Stimulated activated memory B cell treated with anti-CD40 and anti-IgM and Interleukin-4, amounts not matched to agents 10 μg/mL and 1 μg/mL and 100 μg/mL, for 72 hours (primary cell): ENCODE results near the gene FAM78A.
"Not testable (repeated sequence)": the region's sequence is repeated elsewhere in the genome, so short reads cannot be mapped to it uniquely, and the experiment has no call there.

Experiments used
- ATAC-seq: fragments of 150-1000 bp; cut with Tn5 transposase; 2 replicates; pipeline ENCODE4 v1.10.0; 2021
- H3K27ac Mint-ChIP-seq: one replicate; pipeline ENCODE4 v1.8.0; 2022; ENCODE audit warnings: mild to moderate bottlenecking, mixed read lengths
- H3K27me3 Mint-ChIP-seq: one replicate; pipeline ENCODE4 v1.8.0; 2022; ENCODE audit warnings: mixed read lengths
- H3K36me3 Mint-ChIP-seq: one replicate; pipeline ENCODE4 v1.8.0; 2022; ENCODE audit warnings: mixed read lengths
- H3K4me1 Mint-ChIP-seq: one replicate; pipeline ENCODE4 v1.8.0; 2022; ENCODE audit warnings: mixed read lengths
- H3K4me3 Mint-ChIP-seq: one replicate; pipeline ENCODE4 v1.8.0; 2022; ENCODE audit warnings: mild to moderate bottlenecking, moderate library complexity, mixed read lengths
- H3K9me3 Mint-ChIP-seq: one replicate; pipeline ENCODE4 v1.8.0; 2022; ENCODE audit warnings: mixed read lengths

Gene FAM78A

DNA sequence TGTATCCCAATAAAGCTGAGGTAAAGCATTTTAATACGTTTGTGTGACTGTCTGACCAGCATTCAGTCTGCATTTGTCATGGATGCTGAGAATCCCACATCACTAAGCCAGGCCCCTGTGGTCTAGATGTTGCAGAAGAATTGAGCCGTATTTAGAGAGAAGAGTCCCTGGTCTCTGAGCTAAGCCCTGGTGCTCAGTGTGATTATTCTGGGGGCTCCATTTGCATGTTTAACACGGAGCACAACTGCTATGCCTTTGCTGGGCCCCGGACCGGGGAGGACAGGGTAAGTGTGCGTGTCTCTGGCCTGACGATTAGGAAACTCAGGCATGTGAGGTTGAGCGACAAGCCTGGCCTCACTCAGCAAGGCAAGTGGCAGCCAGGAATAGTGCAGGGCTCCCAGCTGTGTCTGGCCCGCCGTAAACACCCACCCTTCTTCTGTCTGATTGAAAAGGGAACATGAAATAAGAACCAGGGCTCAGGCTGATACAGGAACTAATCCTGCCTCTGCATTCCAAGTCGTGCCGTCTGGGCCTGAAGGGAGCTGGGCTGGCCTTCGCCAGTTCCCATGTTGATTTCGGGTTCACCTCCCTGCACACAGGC is 22.3 kb downstream of the FAM78A start:
- Mint-ChIP-seq H3K4me3 (peak overlapping the region; percentile 23), H3K27me3 (no peaks in the 10 kb centered on the region), H3K27ac (peak overlapping the region; percentile 88), H3K36me3 (no peaks in the 10 kb centered on the region), H3K9me3 (no peaks in the 10 kb centered on the region), H3K4me1 (peaks cover 41% of the 10 kb centered on the region)
- ATAC-seq, result peak; percentile 42

DNA sequence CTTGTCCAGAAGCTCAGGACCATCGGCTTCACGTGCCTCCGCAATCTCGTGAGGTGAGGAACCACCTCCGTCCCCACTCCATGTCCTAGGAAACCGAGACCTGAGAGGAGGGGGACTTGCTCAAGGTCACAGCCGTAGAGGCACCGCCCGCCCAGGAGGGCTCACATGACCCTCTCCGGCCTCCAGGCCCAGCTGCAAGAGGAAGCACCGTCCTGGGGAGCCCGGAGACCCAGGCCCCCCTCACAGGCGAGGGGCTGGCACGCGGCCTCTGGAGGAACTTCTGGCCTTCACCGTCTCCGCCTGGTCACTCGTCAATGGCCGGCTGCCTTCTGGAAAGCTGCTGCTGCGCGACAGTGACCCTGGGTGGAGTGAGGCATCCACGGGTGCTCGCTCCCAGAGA is 24.2 kb downstream of the FAM78A start:
- no peaks in the 10 kb centered on the region for H3K9me3 Mint-ChIP-seq
- peak overlapping the region; percentile 88 for H3K27ac Mint-ChIP-seq
- no peaks in the 10 kb centered on the region for H3K36me3 Mint-ChIP-seq
- peak overlapping the region; percentile 72 for H3K4me3 Mint-ChIP-seq
- ATAC-seq, result no peak
- no peaks in the 10 kb centered on the region for H3K27me3 Mint-ChIP-seq
- H3K4me1 Mint-ChIP-seq, result peaks cover 32% of the 10 kb centered on the region

DNA sequence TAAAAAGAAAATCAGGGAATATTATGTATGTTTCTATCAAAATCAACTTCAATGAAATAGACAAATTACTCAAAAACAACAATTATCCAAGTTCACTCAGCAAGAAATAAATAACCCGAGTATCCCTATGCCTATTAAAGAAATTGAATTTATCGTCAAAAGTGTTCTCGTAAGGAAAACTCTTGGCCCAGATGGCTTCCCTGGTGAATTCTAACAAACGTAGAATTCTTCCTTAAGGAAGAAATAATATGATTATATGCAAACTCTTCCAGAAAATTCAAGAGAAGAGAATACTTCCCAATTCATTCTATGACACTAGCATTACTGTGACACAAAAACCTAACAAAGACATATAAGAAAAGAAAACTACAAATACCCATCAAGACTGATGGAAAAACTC is 29.7 kb downstream of the FAM78A start:
- H3K27ac Mint-ChIP-seq, result no peak overlapping the region
- no peaks in the 10 kb centered on the region for H3K4me1 Mint-ChIP-seq
- H3K9me3 Mint-ChIP-seq, result peaks cover 4% of the 10 kb centered on the region
- no peaks in the 10 kb centered on the region for H3K36me3 Mint-ChIP-seq
- no peak for ATAC-seq
- no peaks in the 10 kb centered on the region for H3K27me3 Mint-ChIP-seq
- no peak overlapping the region for H3K4me3 Mint-ChIP-seq

DNA sequence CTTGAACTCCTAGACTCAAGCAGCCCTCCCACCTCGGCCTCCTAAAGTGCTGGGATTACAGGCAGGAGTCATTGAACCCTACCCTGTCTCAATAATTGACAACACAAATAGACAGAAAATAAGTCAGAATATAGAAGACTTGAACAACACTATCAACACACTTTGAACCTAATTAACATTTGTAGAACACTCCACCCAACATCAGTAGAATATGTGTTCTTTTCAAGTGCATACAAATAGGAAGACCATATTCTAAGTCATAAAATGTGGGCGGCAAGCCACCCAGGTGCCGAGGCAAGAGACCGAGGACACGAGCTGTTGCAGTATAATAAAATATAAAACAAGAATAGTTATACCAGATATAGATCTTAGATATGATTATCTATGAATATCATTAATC is 32.0 kb downstream of the FAM78A start:
- H3K36me3 Mint-ChIP-seq, H3K27ac Mint-ChIP-seq, H3K9me3 Mint-ChIP-seq, H3K4me3 Mint-ChIP-seq, H3K27me3 Mint-ChIP-seq, ATAC-seq, H3K4me1 Mint-ChIP-seq: not testable (repeated sequence)

DNA sequence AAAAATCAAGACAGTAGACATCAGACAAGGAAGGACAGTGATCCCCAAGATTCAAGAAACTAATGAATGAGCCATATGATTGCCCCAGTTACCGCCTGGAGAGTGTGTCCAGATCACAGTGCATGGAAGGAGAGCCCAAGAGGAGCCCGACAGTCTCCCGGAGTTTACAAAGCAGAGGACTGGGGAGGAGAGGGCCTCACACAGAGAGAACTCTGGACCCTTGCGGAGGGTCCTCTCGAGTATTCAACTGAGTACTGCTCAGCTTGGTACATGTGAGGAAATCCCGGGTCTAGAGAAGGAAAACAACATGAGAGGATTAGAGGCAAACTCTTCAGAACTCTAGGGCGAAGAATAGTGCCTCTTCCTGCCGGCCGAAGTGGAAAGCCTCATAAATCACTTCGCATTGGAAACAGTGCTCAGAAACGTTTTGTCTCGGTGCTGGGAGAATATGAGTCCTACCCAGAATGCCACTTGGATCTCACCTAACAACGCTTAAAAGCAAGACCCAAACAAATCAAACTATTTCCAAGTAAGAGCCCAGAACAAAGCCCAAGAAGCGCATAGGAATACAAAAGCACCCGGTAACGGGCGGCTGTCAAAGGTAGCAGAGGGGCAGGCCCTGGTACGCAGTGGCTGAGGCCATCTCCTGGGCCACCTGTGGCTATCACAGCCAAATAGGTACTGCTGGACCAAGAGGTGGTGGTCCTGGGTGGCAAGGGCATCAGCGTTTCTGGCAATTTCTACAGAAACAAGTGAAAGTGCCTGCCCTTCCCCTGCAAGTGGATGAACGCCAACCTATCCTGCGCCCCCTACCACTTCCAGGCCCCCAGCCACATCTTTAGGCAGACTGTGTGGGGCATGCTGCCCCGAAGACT is 36.0 kb downstream of the FAM78A start:
- Mint-ChIP-seq H3K4me3 (no peak overlapping the region), H3K4me1 (peaks cover 15% of the 10 kb centered on the region), H3K9me3 (peaks cover 4% of the 10 kb centered on the region), H3K27me3 (no peaks in the 10 kb centered on the region), H3K36me3 (peaks cover 4% of the 10 kb centered on the region), H3K27ac (no peak overlapping the region)
- no peak for ATAC-seq

DNA sequence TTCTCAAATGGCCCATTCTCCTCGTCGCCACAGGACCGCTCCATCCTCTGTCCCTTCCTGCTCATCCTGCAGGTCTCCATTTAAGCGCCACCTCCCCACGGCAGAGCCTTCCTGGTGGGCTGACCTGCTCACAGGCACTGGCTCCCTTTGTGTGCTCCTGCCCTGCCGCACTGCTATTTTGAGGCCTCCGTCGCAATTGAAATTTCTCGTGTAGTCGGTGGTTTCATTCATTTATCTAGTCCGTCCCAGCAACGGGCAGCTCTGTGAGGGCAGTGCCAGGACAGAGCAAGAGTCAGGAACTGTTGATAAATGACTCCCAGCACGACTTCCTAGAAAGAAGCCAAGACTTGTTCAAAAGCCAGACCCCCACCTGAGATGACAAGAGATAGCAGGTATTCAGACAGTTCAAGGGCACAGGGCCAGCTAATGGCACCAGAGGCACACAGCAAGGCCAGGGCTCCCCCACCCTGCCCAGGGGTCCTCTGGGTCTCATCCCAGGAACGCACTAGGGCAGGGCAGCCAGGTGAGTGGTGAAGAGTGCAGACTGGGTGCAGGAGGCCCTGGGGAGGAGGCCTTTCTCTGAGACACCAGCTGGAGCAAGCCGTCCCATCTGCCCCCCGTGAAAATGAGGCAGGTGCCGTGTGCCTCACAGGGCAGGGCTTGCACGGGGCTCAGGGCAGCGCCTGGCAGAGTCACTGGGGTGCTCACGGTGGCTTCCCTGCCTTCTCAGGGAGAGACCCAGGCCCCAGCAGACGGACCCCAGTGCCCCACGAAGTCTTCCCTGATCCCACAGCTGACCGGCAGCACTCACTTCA is 36.9 kb downstream of the FAM78A start:
- H3K27ac Mint-ChIP-seq, result peak overlapping the region; percentile 93
- no peaks in the 10 kb centered on the region for H3K27me3 Mint-ChIP-seq
- peaks cover 13% of the 10 kb centered on the region for H3K36me3 Mint-ChIP-seq
- ATAC-seq, result no peak
- peaks cover 15% of the 10 kb centered on the region for H3K4me1 Mint-ChIP-seq
- peaks cover 4% of the 10 kb centered on the region for H3K9me3 Mint-ChIP-seq
- H3K4me3 Mint-ChIP-seq, result peak overlapping the region; percentile 33

DNA sequence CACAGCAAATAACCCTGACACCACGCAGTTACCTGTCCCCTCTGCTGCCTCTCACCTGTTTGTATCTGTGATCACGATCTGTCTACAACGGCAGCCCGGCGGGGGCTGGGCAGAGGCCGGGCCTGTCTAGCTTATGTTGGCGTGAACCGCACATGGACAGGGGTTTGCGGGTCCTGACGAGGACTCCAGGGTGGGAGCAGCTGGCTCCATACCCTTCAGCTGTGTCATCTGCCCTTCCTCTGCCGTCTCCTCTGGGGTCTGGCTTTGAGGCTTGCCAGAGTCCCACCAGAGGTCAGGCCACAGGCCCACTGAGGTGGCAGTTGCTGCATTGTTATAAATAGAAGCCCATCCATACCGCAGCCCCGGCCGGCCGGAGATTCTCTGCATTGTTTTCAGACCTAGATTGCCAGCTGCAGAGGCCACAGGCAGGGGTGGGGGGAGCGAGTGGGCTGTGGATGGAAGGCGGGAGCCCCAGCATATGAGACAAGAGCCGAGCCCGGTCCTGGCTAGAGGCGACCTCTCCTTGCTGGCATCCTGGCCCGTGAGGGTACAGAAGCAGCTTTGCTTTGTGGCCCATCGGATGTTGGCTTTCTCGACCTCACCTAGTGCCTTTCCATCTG is 37.8 kb downstream of the FAM78A start:
- ATAC-seq, result peak; percentile 40
- Mint-ChIP-seq H3K27me3 (no peaks in the 10 kb centered on the region), H3K27ac (peak overlapping the region; percentile 93), H3K9me3 (peaks cover 4% of the 10 kb centered on the region), H3K4me1 (peaks cover 15% of the 10 kb centered on the region), H3K36me3 (peaks cover 19% of the 10 kb centered on the region), H3K4me3 (peak overlapping the region; percentile 83)

DNA sequence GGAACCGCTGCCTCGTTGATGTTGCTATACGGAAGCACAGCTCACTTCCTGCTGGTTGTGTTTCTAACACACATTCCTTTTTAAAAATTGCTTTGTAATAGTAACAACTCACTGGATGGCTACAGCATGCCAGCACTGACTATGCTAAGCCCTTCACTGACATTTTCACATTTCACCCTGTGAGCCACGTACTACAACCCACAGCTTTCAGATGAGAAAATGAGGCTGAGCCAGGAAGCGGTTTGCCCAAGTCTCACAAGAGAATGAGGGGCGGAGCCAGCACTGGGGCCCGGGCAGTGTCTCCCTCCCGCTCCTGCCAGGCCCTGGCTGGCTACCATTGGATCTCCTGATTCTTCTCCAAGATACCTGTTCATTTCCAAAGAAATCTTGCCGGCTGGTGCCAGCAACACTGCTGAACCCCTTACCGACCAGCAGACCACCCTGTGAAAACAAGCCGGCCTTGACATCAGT is 38.3 kb downstream of the FAM78A start:
- Mint-ChIP-seq H3K4me1 (peaks cover 15% of the 10 kb centered on the region), H3K27me3 (no peaks in the 10 kb centered on the region), H3K9me3 (peaks cover 3% of the 10 kb centered on the region), H3K36me3 (peaks cover 19% of the 10 kb centered on the region), H3K4me3 (peak overlapping the region; percentile 83), H3K27ac (peak overlapping the region; percentile 93)
- ATAC-seq, result peak; percentile 95

DNA sequence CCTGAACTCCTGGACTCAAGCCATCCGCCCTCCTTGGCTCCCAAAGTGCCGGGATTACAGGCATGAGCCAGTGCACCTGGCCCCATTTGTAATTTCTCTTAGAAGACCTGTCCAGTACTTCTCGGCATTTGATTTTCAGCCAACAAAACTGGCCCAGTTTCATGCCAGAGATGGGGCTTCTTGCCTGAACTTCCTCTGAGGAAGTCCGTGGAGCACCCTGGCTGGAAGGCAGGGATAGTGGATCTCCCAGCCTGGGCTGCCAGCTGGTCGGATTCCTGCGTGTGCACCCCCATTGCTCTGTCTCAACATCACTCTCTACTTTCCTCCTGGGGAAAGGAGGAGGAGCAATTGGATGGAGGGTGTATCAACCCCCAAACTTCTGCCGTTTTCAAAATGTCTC is 39.0 kb downstream of the FAM78A start:
- Mint-ChIP-seq H3K9me3 (no peaks in the 10 kb centered on the region), H3K4me1 (peaks cover 15% of the 10 kb centered on the region), H3K27ac (peak overlapping the region; percentile 93), H3K36me3 (peaks cover 22% of the 10 kb centered on the region), H3K4me3 (no peak overlapping the region), H3K27me3 (no peaks in the 10 kb centered on the region)
- no peak for ATAC-seq

DNA sequence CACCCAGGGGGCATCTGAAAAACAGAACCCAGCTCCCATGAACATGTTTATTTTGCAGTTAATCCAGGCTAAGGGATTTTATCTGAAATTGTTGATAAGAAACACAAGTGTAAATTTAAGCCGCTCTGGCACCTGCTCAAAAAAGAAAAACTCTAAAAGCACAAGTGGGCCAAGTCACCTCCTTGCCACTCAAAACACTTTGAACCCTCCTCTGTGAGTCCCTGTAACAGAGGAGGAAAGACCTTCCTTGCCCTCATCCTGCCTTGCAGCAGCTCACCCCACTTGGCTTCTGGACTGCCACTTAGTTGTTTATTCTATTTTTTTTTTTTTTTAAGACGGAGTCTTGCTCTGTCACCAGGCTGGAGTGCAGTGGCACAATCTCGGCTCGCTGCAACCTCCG is 39.5 kb downstream of the FAM78A start:
- ATAC-seq, result no peak
- Mint-ChIP-seq H3K27me3 (no peaks in the 10 kb centered on the region), H3K27ac (no peak overlapping the region), H3K4me3 (no peak overlapping the region), H3K4me1 (peaks cover 15% of the 10 kb centered on the region), H3K36me3 (peaks cover 27% of the 10 kb centered on the region), H3K9me3 (no peaks in the 10 kb centered on the region)

DNA sequence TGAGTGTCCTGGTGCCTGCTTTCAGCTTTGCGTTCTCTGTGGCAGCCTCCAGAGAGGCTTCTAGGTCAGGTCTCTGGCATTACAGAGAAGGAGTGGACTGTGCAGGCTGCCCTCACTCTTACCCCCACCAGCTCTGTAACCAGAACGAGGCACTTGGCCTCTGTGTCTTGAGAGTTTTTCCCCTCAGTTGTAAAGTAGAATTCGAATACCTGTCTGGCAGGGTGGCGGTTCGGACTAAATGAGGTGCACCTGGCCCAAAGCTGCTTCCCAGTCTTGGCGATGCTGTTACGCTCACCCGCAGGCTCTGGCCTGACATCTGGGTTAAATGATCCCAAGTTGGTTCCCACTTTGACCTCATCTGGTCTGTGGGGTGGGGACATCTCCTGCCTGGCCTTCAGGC is 40.1 kb downstream of the FAM78A start:
- Mint-ChIP-seq H3K27ac (no peak overlapping the region), H3K4me1 (peaks cover 15% of the 10 kb centered on the region), H3K4me3 (no peak overlapping the region), H3K27me3 (no peaks in the 10 kb centered on the region), H3K9me3 (no peaks in the 10 kb centered on the region), H3K36me3 (peaks cover 30% of the 10 kb centered on the region)
- ATAC-seq, result no peak

DNA sequence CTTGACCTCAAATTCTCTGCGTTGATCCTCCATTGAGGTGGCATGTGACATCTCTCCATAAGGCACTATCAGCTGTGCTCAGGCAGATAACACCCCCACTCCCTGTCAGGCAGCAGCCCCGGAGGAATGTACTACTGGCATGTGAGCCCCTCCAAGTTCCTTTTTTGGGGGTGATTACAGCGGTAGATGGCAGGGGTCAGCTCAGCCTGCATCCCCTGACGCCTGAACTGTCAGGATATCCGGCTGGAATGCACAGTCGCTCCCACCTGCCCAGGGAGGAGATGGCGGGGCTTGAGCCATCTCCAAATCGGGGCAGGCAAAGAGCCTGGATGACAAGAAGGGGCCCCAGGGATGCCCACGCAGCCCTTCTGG is 40.8 kb downstream of the FAM78A start:
- H3K4me1 Mint-ChIP-seq, result peaks cover 15% of the 10 kb centered on the region
- H3K27me3 Mint-ChIP-seq, result no peaks in the 10 kb centered on the region
- no peak overlapping the region for H3K4me3 Mint-ChIP-seq
- H3K9me3 Mint-ChIP-seq, result no peaks in the 10 kb centered on the region
- ATAC-seq, result no peak
- peaks cover 35% of the 10 kb centered on the region for H3K36me3 Mint-ChIP-seq
- H3K27ac Mint-ChIP-seq, result no peak overlapping the region

DNA sequence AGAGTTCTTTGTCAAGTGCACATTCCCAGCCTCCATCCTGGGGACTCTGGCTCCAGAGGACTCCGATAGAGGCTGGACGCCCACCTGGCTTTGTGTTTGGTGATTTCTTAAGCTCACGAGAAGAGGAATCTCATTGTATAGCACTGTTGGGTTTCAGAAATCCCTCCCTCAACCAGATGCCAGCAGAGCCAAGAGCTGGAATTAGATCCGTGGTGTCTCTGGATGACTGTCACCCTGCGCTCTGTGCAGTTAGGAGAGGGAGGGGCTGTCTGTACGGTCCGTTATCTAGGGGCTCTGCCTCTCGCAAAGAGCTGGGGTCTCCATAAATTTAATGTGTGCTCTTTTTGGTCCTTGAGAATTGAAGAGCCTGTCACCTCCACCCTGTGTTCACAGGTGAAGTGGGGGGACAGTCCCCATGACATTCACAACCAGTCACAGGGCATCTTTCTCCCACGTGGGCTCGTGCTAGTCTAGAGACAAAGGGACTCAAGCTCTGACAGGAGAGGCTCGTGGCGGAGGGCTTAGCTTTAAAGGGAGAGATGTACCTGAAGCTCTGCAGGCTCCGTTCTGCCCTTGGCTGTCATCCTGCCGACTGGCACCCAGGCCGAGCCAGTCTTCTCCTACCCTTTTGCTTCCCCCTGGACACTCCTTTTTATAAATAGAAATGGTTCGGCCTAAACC is 41.4 kb downstream of the FAM78A start:
- H3K36me3 Mint-ChIP-seq, result peaks cover 40% of the 10 kb centered on the region
- no peaks in the 10 kb centered on the region for H3K27me3 Mint-ChIP-seq
- H3K27ac Mint-ChIP-seq, result peak overlapping the region; percentile 10

DNA sequence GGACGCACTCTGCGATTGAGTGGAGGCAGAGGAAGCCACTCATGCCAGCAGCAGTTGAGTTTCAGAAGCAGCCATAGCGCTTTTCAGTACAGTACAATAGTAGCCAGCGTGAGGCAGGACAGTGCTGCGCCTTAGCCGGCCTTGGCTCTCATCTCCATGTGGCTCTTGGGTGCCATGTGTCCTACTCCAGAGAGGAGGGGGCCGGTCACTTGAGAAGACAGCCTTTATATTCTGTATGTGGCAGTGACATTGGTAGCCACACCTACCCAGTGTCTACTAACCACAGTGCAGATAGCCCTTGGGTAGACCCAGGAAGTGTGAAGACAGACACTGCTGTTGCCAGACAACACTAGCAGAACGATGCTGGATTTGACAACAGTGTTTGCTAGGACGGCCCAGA is 42.3 kb downstream of the FAM78A start:
- Mint-ChIP-seq H3K4me3 (no peak overlapping the region), H3K27me3 (no peaks in the 10 kb centered on the region), H3K4me1 (peaks cover 11% of the 10 kb centered on the region), H3K9me3 (no peaks in the 10 kb centered on the region), H3K36me3 (peaks cover 45% of the 10 kb centered on the region), H3K27ac (peak overlapping the region; percentile 10)
- no peak for ATAC-seq

More for the DNA sequence above, 41.4 kb downstream of the FAM78A start:
- H3K4me3 Mint-ChIP-seq, result no peak overlapping the region
- no peak for ATAC-seq
- H3K4me1 Mint-ChIP-seq, result peaks cover 15% of the 10 kb centered on the region
- H3K9me3 Mint-ChIP-seq, result no peaks in the 10 kb centered on the region
